GM10847 (cell line): ENCODE results near the gene PSME1.

ENCODE experiments used
- POLR2A ChIP-seq: IDR thresholded peaks from 2 replicates; pipeline ENCODE4 v1.6.1; 2011; ENCODE audit not compliant: insufficient read length; ENCODE audit errors: extremely low read depth

PSME1 gene

GRCh38 chr14:24147761-24148428 lies 11.9 kb downstream of the PSME1 start:
- TF ChIP-seq POLR2A: no peak

DNA sequence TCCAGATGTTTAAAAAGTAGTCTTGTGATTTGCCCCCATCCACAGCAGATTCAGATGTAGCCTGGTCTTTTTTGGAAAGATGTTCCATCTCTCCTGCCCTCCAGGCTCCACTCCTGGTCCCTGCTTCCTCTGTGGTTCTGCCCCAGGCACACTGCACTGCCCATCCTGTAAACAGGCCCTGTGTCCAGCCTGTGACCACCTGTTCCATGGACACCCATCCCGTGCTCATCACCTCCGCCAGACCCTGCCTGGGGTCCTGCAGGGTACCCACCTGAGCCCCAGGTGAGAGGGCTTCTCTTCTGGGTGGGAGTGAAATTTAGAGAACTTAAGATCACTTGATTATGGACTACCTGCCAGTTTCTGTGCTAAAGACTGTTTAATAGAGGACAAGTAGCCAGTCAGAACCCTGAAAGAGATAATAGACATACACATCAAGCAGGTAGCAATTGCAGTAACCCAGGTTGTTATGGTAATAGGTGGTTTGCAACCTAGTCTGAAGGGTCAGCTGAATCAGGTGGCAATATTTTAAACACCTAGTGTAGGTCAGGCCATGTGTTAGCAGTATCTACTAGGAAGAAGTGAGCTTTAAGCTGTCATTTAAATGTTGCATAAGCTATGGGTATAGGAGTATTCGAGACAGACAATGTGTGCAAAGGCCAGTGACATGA lies 13.4 kb downstream of the PSME1 start:
- TF ChIP-seq POLR2A: no peak

GRCh38 chr14:24150061-24150460 lies 14.1 kb downstream of the PSME1 start:
- TF ChIP-seq POLR2A: no peak

DNA sequence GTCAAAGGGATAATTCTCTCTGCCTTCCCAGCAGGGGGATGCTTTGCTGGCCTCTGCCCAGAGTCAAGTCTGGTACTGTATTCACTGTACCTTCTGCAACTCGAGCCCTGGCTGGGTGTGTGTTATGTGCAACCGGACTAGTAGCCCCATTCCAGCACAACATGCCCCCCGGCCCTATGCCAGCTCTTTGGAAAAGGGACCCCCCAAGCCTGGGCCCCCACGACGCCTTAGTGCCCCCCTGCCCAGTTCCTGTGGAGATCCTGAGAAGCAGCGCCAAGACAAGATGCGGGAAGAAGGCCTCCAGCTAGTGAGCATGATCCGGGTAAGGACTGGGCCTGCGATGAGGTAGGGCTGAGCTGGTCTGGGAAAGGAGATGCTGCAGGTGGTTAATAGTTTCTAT lies 14.6 kb downstream of the PSME1 start:
- TF ChIP-seq POLR2A: no peak

DNA sequence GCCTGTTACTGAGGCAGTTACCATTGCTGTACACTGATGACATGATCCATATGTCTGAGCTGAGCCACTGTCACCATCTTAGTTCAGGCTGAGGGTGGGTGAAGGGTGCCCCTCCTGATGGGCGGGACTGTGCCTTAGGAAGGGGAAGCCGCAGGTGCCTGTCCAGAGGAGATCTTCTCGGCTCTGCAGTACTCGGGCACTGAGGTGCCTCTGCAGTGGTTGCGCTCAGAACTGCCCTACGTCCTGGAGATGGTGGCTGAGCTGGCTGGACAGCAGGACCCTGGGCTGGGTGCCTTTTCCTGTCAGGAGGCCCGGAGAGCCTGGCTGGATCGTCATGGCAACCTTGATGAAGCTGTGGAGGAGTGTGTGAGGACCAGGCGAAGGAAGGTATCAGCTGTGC lies 15.0 kb downstream of the PSME1 start:
- TF ChIP-seq POLR2A: no peak

DNA sequence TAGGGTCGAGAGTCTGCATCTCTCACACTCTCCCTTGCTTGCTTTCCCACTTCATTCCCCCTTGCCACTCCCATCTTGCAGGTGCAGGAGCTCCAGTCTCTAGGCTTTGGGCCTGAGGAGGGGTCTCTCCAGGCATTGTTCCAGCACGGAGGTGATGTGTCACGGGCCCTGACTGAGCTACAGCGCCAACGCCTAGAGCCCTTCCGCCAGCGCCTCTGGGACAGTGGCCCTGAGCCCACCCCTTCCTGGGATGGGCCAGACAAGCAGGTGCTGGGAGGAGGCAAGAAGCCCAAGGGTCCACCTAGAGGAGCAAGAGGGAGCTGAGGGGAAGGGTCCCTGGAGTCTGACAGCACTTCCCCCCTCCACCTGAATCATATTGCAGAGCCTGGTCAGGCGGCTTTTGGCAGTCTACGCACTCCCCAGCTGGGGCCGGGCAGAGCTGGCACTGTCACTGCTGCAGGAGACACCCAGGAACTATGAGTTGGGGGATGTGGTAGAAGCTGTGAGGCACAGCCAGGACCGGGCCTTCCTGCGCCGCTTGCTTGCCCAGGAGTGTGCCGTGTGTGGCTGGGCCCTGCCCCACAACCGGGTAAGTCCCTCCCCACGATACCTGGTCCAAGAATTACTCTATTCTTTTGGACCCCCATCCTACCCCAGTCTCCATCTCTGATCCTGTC lies 15.5 kb downstream of the PSME1 start:
- no peak for TF ChIP-seq POLR2A

DNA sequence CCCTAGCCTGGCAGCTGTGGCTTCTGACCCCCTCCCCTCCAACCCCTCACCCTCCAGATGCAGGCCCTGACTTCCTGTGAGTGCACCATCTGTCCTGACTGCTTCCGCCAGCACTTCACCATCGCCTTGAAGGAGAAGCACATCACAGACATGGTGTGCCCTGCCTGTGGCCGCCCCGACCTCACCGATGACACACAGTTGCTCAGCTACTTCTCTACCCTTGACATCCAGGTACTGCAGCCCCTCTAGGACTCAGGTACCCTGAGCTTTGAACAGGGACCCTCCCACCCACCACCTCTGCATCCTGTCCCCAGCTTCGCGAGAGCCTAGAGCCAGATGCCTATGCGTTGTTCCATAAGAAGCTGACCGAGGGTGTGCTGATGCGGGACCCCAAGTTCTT lies 19.1 kb downstream of the PSME1 start:
- TF ChIP-seq POLR2A: no peak

DNA sequence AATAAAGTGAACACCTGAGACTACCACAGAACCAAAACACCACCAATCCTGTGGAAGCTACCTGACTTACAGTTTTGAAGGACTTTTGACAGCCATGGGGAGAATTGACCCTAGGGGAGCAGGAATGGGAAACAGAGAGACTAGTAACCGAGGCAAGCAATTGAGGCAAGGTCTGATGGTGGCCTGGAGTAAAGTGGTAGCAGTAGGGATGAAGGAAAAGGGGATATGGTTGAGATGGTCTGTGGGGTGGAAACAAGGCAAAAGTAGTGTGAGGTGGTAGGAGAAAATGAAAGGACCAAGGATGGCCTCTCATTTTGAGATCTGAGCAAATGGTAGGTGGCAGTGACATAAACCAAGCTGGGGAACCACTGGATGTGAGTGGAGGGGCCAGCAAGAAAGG lies 20.8 kb downstream of the PSME1 start:
- TF ChIP-seq POLR2A: no peak

DNA sequence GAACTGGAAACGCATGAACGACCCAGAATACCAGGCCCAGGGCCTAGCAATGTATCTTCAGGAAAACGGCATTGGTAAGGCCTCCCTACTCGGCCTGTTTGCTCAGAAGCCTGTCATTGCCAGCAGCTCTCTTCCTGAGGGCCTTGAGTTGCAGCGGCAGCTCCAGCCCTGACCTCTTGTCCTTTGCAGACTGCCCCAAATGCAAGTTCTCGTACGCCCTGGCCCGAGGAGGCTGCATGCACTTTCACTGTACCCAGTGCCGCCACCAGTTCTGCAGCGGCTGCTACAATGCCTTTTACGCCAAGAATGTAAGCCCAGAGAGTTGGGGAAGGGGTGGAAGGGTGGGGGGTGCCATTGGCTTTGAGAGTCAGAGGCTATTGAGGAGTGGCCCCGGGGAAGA lies 21.3 kb downstream of the PSME1 start:
- no peak for TF ChIP-seq POLR2A

GRCh38 chr14:24159777-24160498 lies 23.9 kb downstream of the PSME1 start:
- TF ChIP-seq POLR2A: no peak

- no peak for TF ChIP-seq POLR2A
These were observed 24.5 kb downstream of the PSME1 start for GRCh38 chr14:24160499-24160849.

DNA sequence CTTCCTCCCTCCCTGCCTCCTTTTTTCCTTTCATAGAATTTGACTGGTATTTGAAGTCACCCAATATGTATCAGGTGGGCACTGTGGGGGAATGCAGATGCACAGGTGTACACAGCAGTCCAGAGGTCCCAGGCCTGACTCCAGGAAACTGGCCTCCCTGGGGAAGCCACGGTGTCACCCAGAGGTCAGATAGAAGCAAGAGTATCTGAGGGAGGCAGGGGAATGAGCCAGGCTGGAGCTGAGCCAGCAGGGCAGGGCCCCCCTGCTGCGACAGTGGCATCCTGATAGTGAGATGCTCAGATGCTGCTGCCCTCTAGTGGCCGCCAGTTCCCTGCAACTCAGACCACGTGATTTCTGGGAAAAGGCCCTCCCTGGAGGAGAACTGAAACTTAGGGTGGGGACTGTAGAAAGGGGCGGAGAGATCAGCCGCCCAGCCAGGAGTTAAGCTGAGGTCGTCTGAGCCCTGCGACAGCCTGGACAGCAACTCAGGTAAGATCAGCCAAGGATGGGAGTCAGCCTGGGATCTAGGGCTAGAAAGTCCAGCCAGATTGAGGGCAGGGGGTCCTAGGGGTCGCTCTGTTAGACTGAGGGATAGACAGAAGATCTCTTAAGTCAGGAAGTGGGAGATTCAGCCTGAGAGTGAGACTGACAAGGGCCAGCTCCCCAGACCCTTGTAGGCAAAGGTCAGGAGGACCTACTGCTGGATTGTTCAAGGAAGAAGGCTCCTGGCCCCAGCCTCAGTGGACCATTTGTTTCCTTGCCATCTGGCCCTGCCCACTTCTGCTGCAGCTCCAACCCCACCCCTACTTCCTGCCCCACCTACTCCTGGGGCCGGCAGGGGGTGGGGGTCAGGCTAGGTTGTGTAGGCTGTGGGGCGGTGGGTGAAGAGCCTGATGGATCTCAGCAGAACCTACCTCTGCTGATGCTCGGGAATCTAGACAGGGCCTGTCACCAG lies 25.1 kb downstream of the PSME1 start, which contains the start of gene IRF9:
Gene IRF9 (plus strand): TSS at position 416 of the 955 bp plus-strand sequence. CDS start 880 bp downstream, outside the sequence.
- TF ChIP-seq POLR2A: peak; percentile 81

DNA sequence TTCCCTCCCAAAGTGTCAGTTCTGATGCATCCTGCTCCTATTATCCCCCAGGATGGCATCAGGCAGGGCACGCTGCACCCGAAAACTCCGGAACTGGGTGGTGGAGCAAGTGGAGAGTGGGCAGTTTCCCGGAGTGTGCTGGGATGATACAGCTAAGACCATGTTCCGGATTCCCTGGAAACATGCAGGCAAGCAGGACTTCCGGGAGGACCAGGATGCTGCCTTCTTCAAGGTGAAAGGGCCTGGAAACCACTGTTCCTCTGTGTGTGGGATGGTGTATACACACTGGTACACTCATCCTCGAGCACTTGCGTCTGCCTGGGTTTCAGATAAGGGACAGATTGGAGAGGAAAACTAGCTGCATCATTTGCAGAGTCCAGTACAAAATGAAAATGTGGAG lies 26.1 kb downstream of the PSME1 start:
- no peak for TF ChIP-seq POLR2A

DNA sequence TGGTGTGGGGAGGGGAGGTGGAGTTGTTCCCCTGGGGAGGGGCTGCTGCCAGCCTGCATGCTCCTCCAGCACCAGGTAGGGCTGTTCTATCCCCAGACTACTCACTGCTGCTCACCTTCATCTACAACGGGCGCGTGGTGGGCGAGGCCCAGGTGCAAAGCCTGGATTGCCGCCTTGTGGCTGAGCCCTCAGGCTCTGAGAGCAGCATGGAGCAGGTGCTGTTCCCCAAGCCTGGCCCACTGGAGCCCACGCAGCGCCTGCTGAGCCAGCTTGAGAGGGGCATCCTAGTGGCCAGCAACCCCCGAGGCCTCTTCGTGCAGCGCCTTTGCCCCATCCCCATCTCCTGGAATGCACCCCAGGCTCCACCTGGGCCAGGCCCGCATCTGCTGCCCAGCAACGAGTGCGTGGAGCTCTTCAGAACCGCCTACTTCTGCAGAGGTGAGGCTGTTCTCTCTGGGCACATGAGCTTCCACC lies 28.6 kb downstream of the PSME1 start:
- TF ChIP-seq POLR2A: no peak
